Neural progenitor cell (in vitro differentiated cells): ENCODE measurements around the gene HMOX2. TPM values are rescaled to one million over a fixed set of nuclear protein-coding genes. Genes with fewer than 3 reads are reported as not detected.

Experiments used
- DNase-seq: peaks from one replicate; pipeline ENCODE4 v3.0.0-alpha.2; 2016; ENCODE audit warnings: low spot score
- H2AFZ ChIP-seq: fragments of 200-600 bp; sonication (generic); replicated peaks from 2 replicates; pipeline ENCODE4 v1.6.1; 2016; ENCODE audit warnings: antibody characterized with exemption
- H3F3A ChIP-seq: fragments of 200-600 bp; sonication (generic); 2 replicates; pipeline ENCODE4 v1.6.1; 2016; ENCODE audit warnings: antibody characterized with exemption, low read depth
- H3K27ac ChIP-seq: fragments of 200-600 bp; sonication (generic); 2 replicates; pipeline ENCODE4 v1.5.1; 2016; ENCODE audit warnings: mild to moderate bottlenecking
- H3K27me3 ChIP-seq: fragments of 200-600 bp; sonication (generic); 2 replicates; pipeline ENCODE4 v1.6.1; 2016; ENCODE audit warnings: mild to moderate bottlenecking, moderate library complexity
- H3K36me3 ChIP-seq: fragments of 200-600 bp; sonication (generic); 2 replicates; pipeline ENCODE4 v1.5.1; 2016
- H3K4me1 ChIP-seq: fragments of 200-600 bp; sonication (generic); 2 replicates; pipeline ENCODE4 v1.6.1; 2016; ENCODE audit warnings: mixed run types
- H3K4me2 ChIP-seq: fragments of 200-600 bp; sonication (generic); 2 replicates; pipeline ENCODE4 v1.6.1; 2016
- H3K4me3 ChIP-seq: fragments of 200-600 bp; sonication (generic); 2 replicates; pipeline ENCODE4 v1.5.1; 2016
- H3K79me2 ChIP-seq: fragments of 200-600 bp; sonication (generic); 2 replicates; pipeline ENCODE4 v1.6.1; 2016; ENCODE audit warnings: low read depth
- H3K9ac ChIP-seq: fragments of 200-600 bp; sonication (generic); 2 replicates; pipeline ENCODE4 v1.6.1; 2016
- H3K9me3 ChIP-seq: fragments of 200-600 bp; sonication (generic); 2 replicates; pipeline ENCODE4 v1.5.1; 2016; ENCODE audit warnings: low read depth
- H4K20me1 ChIP-seq: fragments of 200-600 bp; sonication (generic); 2 replicates; pipeline ENCODE4 v1.6.1; 2016; ENCODE audit warnings: low read depth
- H3K27ac Mint-ChIP-seq: 3 replicates; pipeline ENCODE4 v1.8.0; 2021; ENCODE audit warnings: mixed read lengths
- H3K27me3 Mint-ChIP-seq: 2 replicates; pipeline ENCODE4 v1.8.0; 2022; ENCODE audit warnings: low read depth, mild to moderate bottlenecking, inconsistent platforms, moderate library complexity, mixed read lengths; ENCODE audit not compliant: insufficient read depth
- H3K36me3 Mint-ChIP-seq: 3 replicates; pipeline ENCODE4 v1.8.0; 2021; ENCODE audit warnings: mixed read lengths
- H3K4me1 Mint-ChIP-seq: 3 replicates; pipeline ENCODE4 v1.8.0; 2021; ENCODE audit warnings: mixed read lengths
- H3K4me3 Mint-ChIP-seq: 3 replicates; pipeline ENCODE4 v1.8.0; 2021; ENCODE audit warnings: mild to moderate bottlenecking, moderate library complexity, mixed read lengths
- H3K9me3 Mint-ChIP-seq: 3 replicates; pipeline ENCODE4 v1.8.0; 2020; ENCODE audit warnings: mixed read lengths
- EZH2 ChIP-seq: fragments of 200-600 bp; sonication (generic); IDR thresholded peaks from 2 replicates; pipeline ENCODE4 v1.6.1; 2017; ENCODE audit warnings: antibody characterized with exemption, mild to moderate bottlenecking, moderate library complexity
- EZH2phosphoT487 ChIP-seq: fragments of 200-600 bp; sonication (generic); IDR thresholded peaks from 2 replicates; pipeline ENCODE4 v1.6.1; 2017; ENCODE audit warnings: antibody characterized with exemption
- small RNA-seq: library from RNA; depleted of rRNA; stranded (forward); fragments of <200 nt; gene quantifications from one replicate; pipeline ENCODE3, GENCODE V24; 2015
- total RNA-seq: library from RNA; depleted of rRNA; stranded (reverse); fragments of >200 nt; gene quantifications from 2 replicates; pipeline ENCODE4 v1.2.3, GENCODE V29; 2015; ENCODE audit warnings: low replicate concordance
- TF ChIP-seq, protein P1 (sequence below): fragments of 200-600 bp; sonication (generic); IDR thresholded peaks from 2 replicates; pipeline ENCODE4 v1.5.1; 2017; ENCODE audit warnings: antibody characterized with exemption, mild to moderate bottlenecking

HMOX2 gene
- total RNA-seq, 1 donor from 2014 or later = 20.3 TPM

DNA sequence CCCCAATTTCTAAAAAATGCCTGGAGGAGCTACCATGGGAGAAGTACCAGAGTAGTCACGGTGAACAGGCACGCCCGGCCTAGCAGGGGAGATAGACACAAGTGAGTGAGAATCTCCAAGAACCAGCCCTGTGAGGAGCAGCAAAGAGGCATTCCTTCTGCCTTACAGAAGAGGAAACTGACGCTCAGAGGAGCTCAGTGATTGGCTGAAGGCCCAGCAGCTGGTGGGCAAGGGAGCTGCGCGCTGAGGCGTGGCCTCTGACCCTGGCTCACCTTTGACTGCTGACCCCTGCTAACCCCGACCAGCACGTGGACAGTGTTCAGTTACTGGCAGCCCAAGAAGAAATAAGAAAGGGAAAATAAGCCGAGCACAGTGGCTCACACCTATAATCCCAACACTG, 81.8 kb downstream of the HMOX2 start:
- Histone ChIP-seq H2AFZ (no peak overlapping the region), H3K9ac (no peak overlapping the region), H3K4me2 (no peak overlapping the region), H3F3A (peaks cover 4% of the 10 kb centered on the region), H3K4me3 (no peak overlapping the region), H3K4me1 (peaks cover 10% of the 10 kb centered on the region), H3K36me3 (no peaks in the 10 kb centered on the region), H3K27ac (no peak overlapping the region), H3K79me2 (no peaks in the 10 kb centered on the region), H4K20me1 (no peaks in the 10 kb centered on the region), H3K27me3 (no peaks in the 10 kb centered on the region), H3K9me3 (no peaks in the 10 kb centered on the region)
- peaks cover 2% of the 10 kb centered on the region for H3K9me3 Mint-ChIP-seq
- H3K27ac Mint-ChIP-seq = no peak overlapping the region
- H3K27me3 Mint-ChIP-seq = peaks cover 10% of the 10 kb centered on the region
- no peak overlapping the region for H3K4me3 Mint-ChIP-seq
- no peak for DNase-seq
- peaks cover 19% of the 10 kb centered on the region for H3K4me1 Mint-ChIP-seq
- TF ChIP-seq, protein P1, sequence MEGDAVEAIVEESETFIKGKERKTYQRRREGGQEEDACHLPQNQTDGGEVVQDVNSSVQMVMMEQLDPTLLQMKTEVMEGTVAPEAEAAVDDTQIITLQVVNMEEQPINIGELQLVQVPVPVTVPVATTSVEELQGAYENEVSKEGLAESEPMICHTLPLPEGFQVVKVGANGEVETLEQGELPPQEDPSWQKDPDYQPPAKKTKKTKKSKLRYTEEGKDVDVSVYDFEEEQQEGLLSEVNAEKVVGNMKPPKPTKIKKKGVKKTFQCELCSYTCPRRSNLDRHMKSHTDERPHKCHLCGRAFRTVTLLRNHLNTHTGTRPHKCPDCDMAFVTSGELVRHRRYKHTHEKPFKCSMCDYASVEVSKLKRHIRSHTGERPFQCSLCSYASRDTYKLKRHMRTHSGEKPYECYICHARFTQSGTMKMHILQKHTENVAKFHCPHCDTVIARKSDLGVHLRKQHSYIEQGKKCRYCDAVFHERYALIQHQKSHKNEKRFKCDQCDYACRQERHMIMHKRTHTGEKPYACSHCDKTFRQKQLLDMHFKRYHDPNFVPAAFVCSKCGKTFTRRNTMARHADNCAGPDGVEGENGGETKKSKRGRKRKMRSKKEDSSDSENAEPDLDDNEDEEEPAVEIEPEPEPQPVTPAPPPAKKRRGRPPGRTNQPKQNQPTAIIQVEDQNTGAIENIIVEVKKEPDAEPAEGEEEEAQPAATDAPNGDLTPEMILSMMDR = no peak
- TF ChIP-seq EZH2 = no peak
- TF ChIP-seq EZH2phosphoT487 = no peak
- H3K36me3 Mint-ChIP-seq = no peaks in the 10 kb centered on the region

Small RNA genes lying within 50 kb of the gene (small RNA-seq; reads per million reads assigned to genes)
- gene AC012676.2 = not detected

Other genes with a start within 250 kb of the HMOX2 start
- gene SRL, start 234.3 kb upstream of the HMOX2 start, total RNA-seq = 0.06 and 0.22 TPM in 2 replicates
- 19.8 and 24.8 TPM in 2 replicates for gene TFAP4, start 203.4 kb upstream of the HMOX2 start, total RNA-seq
- gene GLIS2, start 160.3 kb upstream of the HMOX2 start, total RNA-seq = 0.15 and 1.3 TPM in 2 replicates
- gene PAM16, start 125.1 kb upstream of the HMOX2 start, total RNA-seq = 17.0 and 40.8 TPM in 2 replicates
- gene VASN, start 104.5 kb upstream of the HMOX2 start, total RNA-seq = 3.1 and 7.5 TPM in 2 replicates
- gene CORO7, start 59.8 kb upstream of the HMOX2 start, total RNA-seq = 6.8 and 21.8 TPM in 2 replicates
- gene DNAJA3, start 50.5 kb upstream of the HMOX2 start, total RNA-seq = 27.3 and 47.2 TPM in 2 replicates
- gene NMRAL1, start 1.8 kb upstream of the HMOX2 start, total RNA-seq = 47.1 and 69.1 TPM in 2 replicates
- gene CDIP1, start 62.4 kb downstream of the HMOX2 start, total RNA-seq = 13.1 and 32.6 TPM in 2 replicates
- gene C16orf96, start 79.9 kb downstream of the HMOX2 start, total RNA-seq = 0.11 and 0.99 TPM in 2 replicates
- gene UBALD1, start 138.5 kb downstream of the HMOX2 start, total RNA-seq = 0.97 and 11.9 TPM in 2 replicates
- 17.5 and 22.4 TPM in 2 replicates for gene MGRN1, start 148.4 kb downstream of the HMOX2 start, total RNA-seq
- gene NUDT16L1, start 217.2 kb downstream of the HMOX2 start, total RNA-seq = 10.9 and 39.3 TPM in 2 replicates